Left forelimb (tissue), 1 donor: ENCODE measurements around the gene MAP4K2.

ENCODE experiments used
- DNase-seq: peaks from one replicate; pipeline ENCODE4 v3.0.0-alpha.2; 2018; ENCODE audit warnings: low spot score

MAP4K2 gene

DNA sequence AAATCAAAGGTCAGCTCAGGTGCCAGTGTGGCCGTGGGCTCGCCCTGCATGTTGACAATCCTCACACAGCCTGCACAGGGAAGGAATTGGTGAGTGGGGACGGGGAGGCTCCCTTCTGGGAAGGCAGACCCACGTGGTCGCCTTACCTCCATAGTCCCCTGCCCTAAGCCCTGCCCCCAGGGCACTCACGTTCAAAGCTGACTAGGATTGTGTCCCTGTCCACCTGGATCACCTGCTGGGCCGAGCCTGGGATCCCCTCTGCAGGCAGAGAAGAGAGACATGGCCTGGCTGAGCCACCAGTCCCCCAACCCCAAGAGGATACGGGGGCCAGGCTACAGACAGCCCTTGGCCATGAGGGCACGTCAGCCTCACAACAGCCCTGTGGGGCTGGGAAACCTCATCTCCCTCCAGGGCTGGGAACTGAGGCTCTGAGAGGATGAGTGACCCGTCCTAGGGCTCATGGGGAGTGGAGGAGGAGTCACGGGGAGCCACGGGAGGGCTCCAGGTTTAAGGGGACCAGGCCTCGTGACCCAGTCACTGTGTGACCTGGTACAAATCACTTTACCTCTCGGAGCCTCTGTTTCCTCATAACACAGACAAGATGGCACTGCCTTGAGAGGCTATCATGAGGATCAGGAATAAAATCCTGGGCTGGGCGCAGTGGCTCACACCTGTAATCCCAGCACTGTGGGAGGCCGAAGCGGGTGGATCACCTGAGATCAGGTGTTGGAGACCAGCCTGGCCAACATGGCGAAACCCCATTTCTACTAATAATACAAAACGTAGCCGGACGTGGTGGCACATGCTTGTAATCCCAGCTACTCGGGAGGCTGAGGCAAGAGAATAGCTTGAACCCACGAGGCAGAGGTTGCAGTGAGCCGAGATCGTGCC is 12.6 kb downstream of the MAP4K2 start:
- no peak for DNase-seq

DNA sequence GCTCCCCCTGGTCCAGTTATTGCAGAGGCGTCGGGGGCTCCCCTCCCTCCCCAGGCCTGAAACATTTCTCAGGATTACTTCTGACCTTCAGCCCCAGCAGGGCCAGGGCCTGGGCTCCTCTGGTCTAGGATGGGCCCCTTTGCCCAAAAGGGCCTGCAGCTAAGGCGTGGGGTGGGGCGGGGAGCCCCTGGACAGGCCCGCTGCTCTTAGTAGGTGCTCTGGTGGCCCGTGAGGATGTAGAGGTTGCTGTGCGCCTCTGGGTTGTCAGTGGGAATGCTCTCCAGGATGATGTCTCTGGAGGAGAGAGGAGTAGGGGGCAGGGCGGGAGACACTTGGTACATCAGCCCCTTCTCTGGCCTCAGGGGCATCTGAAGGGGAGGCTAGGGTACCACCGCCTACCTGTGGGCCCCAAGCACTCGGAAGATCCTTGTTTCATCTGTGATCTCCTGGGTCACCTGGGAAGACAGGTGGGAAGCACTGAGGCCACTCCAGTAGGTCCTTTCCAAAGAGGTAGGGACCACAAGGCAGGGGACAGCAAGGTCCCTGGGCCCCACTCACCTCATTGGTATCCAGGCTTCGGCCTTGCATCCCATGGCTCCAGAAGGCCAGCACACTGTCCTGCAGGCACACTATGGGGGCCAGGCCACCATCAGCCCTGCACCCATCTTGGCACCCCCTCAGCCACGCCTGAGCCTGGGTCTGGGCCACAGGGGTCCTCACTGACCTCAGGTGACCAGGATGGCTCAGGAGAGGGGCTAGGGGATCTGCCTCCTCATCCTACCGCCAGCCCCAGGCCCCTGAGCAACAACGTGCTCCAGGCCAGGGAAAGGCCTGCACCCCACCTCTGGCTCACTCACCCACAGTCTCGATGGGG is 13.4 kb downstream of the MAP4K2 start:
- no peak for DNase-seq

GRCh38 chr11:64788321-64789215 is 14.4 kb downstream of the MAP4K2 start:
- no peak for DNase-seq

- no peak for DNase-seq
Measured at GRCh38 chr11:64787526-64788320, 15.3 kb downstream of the MAP4K2 start.

GRCh38 chr11:64786308-64786707 is 16.7 kb downstream of the MAP4K2 start:
- no peak for DNase-seq

DNA sequence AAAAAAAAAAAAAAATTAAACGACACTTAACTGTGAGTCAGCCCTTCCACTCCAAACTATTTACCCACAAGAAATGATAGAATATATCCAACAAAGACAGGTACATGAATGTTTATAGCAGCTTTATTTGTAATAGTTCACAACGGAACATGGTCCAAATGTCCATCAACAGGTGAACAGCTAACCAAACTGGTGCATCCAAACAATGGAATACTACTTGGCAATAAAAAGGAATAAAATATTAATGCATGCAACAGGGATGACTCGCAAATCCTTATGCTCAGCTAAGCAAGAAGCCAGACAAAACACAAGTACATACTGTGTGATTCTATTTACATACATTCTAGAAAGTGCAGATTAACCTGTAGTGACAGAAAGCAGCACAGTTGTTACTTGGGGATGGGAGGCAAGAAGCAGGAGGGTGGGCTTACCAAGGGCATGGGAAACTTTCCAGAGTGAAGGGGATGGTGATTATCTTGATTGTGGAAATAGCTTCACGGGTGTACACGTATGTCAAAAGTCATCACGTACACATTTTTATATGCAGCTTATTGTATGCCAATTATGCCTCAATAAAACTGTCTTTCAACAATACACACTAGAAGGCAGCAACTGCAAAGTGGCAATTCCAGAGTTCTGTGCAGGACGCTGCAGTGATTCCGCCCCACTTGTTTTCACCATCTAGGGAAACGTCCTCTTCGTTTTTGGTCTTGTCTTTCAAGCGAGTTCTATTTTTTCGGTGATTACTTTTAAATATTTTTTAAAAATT is 18.0 kb downstream of the MAP4K2 start:
- no peak for DNase-seq

GRCh38 chr11:64778473-64779298 is 24.3 kb downstream of the MAP4K2 start, which contains the start of gene SF1:
TSS of gene SF1 (minus strand) at chr11:64778542. CDS start at chr11:64778392, 150 bp downstream.
- DNase-seq, result peak; percentile 99

DNA sequence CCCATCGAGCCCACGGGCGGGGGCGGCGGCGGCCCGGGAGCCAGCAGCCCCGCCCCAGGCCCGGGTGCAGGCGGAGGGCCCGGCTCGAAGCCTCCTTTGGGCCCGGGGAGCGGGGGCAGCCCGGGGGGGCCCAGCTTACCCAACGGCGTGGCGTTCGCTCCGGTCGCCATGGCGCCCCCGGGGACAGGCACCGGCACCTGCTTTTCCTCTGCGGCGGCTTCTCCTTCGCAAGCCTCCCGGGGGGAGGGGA is 24.9 kb downstream of the MAP4K2 start:
- no peak for DNase-seq

DNA sequence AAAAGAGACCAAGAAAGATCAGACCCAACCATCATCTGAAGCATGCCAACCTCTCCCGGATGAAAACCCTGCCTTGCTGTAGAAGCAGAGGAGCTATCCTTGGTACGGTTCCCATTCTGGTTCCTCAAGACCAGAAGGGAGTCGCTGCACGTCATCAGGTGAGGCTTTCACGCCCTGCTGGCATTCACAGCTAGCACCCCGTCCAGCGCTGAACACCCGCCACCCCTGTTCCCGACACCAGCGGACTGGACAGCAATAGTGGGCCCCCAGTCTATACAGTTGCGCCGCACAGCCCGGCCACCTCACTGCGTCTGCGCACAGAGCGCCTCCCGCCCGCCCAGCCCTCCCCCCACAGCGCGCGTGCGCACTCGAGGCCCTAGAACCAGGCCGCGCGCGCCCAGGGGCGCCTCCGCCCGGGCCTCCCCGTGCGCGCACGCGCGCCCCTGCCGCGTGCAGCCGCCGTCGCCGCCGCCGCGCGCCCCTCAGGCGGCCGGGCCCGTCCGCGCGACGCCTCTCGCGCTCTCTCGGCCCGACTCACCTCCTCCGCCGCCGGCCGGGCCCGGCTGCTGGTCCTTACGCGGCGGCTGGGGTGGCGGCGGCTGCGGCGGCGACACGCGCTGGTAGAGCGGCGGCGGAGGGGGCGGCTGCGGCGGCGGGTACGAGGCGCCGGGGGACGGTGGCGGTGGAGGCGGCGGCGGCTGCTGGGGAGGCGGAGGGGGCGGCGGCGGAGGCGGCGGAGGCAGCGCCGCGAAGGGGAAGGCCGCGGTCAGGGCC is 25.4 kb downstream of the MAP4K2 start:
- peak; percentile 92 for DNase-seq

DNA sequence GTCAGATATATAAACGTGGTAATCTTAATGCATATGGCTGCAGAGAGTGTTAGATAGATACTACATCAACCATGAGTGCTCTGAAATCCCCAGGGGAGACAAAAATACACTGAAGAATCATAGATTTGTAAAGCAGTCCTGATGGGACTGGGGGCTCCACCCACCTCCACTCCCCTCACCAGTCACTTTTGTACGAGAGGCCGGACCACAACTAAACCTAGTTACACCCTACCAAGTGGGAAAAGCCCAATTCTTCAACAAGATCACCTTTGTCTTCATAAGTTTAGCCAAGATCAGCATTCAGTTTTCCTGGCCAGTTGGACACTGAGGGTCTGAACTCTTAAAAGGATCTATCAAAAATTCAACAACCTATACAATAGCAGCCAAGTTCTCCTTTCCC is 26.1 kb downstream of the MAP4K2 start:
- DNase-seq, result no peak

- no peak for DNase-seq
Measured at GRCh38 chr11:64776425-64776824, 26.6 kb downstream of the MAP4K2 start.

DNA sequence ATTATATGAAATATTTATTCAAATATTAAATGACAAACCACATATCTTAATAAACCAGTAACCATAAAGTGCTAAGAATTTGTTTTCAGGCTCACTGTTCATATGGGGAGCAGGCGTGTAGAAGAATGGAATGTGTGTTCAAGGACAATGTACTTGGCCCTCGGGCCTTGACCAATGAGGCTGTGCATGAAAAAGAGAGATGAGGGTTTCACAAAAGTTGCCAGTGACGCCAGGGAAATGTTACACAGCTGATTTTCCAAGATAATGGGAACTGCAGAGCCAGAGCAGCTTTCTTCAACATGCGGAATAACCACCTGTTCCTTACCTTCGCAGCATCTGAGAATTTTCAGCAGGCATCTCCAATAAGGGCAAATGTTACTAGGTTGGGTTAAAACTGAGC is 28.9 kb downstream of the MAP4K2 start:
- DNase-seq, result no peak

- DNase-seq, result no peak
Measured at GRCh38 chr11:64772303-64773018, 30.6 kb downstream of the MAP4K2 start.

- no peak for DNase-seq
Measured at GRCh38 chr11:64771861-64772260, 31.2 kb downstream of the MAP4K2 start.

DNA sequence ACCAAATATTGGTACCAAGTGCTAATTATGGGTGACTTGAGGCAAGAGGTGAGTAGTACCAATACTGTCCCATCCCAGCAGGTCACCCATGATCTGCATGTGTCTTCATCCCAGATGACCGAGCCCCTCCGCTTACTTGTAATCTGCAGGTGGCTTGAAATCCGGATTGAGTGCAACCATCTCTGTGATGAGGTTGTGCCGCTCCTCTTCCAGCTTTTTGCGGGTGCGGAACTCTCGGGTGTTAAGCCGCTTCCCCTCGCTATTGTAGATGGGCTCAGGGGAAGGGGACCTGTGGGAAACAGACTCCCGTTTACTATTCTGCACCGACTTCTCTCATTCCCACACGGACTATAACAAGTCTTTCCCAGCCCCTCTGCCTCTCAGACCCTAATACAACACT is 32.9 kb downstream of the MAP4K2 start:
- no peak for DNase-seq

DNA sequence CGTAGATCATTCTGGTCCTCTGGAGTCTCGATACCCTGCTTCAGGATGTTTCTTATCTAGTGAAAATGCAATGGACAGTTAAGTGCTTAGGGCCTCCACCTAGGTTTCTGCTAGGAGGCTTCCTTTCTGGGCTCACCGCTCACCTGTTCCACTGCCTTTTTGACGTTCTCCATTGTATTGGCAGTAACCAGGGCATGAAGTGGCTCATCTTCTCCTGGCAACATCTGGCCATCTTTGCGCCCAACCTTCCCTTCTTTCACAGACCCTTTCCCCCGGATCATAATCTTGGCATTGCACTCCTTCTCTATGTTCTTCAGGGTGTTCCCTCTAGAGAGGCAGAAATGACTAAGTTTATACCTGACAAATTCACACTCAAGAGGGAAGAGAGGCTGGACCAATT is 33.7 kb downstream of the MAP4K2 start:
- DNase-seq, result no peak

DNA sequence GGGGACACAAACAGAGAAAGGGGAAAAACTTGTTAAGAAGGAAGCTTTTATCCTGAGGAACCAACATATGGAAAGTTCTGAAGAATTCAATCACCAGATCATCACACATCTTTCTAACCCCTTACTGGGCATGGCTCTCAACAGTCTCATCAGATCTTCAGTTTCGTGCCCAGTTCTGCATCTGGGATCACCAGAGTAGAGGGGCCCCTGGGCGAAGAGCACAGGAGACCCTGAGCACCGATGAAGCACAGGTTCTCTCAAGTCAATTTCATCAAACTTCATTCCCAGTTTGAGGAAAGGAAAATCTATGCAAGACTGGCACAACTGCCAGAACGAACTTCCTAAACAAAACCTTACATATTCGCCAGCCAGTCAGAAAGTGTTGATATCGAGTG is 34.7 kb downstream of the MAP4K2 start:
- DNase-seq, result no peak
